NCI-H2081 treated with DMSO at 0.1 percent for 48 hours (cell line): ENCODE data around the gene PHLDA3.

Experiments
- DNase-seq: peaks from one replicate; lab custom pipeline; 2025; lab: John Stamatoyannopoulos, UW

PHLDA3 gene

DNA sequence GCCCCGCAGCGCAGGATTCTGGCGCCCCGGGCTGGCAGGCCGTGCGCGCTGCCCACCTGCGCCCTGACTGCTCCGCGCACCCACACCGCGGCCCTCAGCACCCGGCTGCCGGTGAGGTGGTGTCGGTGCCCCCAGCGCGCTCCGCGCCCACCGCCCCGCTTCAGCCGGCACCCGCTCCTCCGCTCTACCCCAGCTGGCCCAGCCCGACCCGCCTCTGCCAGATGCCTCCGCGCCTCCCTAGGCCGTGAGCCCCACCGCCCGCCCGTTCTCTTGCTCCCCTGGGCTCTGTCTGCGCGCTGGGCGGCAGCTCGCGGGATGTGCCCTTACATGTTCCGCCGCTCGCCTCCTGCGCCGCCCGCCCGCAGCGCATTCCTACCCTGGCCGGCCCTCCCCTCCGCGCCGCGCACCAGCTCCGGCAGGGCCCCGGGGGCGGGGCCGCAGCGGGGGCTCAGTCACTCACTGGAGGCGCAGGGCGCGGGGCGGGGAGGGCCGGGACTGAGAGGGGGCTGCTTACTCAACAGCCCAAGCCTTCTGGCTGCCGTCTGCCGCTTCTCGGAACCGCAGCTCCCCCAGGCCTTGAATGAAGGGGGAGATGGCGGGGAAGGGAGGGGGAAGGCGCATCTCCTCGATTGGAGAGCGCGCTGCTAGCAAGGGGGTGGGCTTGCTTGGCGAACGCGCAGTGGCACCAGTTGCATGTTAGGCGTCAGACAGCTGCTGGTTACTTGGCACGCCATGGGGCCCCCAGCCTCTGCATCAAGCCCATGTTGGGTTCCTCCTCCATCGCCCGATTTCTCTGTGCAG is at the start of gene PHLDA3:
Gene PHLDA3 (minus strand): TSS at position 345 of the 801 bp plus-strand sequence. CDS start 402 bp downstream, outside the sequence.
- DNase-seq = no peak

DNA sequence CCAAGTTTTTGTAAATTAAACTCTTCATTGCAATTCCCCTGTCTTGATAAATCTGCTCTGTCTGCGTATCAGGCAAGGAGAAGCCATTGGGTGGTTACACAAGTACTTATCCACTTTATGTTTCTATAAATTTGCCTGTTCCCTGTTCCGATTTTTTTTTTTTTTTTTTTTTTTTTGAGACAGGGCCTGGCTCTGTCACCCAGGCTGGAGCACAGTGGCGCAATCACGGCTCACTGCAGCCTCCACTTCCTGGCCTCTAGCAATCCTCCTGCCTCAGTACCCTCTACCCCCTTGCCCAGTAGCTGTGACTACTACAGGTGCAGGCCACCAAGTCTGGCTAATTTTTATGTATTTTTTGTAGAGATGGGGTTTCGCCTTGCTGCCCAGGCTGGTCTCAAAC is 49.1 kb upstream of the PHLDA3 start:
- no peak for DNase-seq

DNA sequence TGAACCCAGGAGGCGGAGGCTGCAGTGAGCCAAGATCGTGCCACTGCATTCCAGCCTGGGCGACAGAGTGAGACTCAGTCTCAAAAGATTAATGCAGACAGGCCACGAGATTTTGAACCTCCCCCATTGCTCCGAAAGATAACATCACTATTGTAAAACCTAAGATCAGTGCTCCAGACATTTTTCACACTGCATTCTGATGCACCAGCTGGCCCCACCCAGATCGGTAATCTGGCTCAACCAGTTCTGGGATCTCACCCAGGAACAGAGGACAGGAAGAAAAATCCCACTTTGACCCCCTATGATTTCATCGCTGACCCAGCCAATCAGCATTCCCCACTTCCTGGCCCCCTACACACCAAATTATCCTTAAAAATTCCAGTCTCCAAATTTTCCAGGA is 48.6 kb upstream of the PHLDA3 start:
- no peak for DNase-seq

GRCh38 chr1:201516511-201517127 is 47.6 kb upstream of the PHLDA3 start:
- no peak for DNase-seq

DNA sequence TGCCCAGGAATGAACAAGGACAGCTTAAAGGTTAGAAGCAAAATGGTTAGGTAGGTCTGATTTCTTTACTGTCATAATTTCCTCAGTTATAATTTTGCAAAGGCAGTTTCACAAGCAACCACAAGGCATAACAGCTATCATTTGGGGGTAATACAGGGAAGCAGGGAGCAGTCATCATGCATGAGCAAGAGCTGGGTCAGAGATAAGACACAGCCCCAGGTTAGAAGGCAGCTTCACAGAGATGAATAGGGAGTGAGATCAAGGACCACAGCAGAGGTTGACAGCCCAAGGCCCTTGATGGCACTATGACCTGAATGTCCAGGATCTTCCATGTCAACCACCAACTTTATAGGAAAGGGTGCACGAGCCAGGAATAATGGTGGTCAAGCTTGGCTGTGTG is 46.9 kb upstream of the PHLDA3 start:
- DNase-seq = no peak

DNA sequence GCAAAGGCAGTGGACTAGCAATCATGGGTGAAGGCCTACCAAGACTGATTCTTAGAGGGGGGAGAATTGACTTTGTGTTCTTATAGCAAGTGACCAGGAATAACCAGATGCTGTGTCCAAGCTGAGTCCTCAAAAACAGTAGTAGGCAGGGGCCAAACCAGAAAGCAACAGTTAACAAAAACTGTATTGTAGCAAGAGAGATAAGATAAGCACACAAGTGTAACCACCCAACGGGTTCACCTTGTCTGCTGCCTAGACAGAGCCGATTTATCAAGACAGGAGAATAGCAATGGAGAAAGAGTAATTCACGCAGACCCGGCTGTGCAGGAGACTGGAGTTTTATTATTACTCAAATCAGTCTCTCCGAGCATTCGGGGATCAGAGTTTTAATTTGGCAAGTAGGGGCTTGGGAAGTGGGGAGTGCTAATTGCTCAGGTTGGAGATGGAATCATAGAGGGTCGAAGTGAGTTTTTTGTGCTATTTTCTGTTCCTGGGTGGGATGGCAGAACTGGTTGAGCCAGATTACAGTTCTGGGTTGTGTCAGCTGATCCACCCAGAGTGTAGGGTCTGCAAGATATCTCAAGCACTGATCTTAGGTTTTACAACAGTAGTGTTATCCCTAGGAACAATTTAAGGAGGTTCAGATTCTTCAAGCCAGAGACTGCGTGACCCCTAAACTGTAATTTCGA is 46.2 kb upstream of the PHLDA3 start:
- no peak for DNase-seq

DNA sequence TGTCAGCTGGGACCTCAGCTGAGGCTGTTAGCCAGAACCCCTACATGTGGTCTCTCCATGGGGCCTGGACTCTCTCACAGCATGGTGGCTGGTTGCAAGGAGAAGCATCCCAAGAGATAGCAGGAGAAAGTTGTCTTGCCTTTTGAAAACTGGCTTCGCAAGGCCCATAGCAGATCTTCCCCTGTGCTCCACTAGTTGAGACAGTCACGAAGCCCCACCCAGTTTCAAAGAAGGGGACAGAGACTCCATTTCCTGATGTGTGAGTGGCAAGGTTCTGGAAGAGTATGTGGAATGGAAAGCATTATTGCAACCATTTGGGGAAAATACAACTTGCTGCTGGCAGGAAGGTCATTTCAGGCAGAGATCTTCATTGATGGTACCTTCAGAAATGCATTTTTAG is 45.5 kb upstream of the PHLDA3 start:
- DNase-seq = no peak

GRCh38 chr1:201513498-201514243 is 44.7 kb upstream of the PHLDA3 start:
- no peak for DNase-seq

GRCh38 chr1:201511941-201512539 is 43.1 kb upstream of the PHLDA3 start:
- DNase-seq = no peak

GRCh38 chr1:201511396-201511940 is 42.5 kb upstream of the PHLDA3 start:
- DNase-seq = no peak

- no peak for DNase-seq
These were observed 41.7 kb upstream of the PHLDA3 start for GRCh38 chr1:201510734-201511133.

DNA sequence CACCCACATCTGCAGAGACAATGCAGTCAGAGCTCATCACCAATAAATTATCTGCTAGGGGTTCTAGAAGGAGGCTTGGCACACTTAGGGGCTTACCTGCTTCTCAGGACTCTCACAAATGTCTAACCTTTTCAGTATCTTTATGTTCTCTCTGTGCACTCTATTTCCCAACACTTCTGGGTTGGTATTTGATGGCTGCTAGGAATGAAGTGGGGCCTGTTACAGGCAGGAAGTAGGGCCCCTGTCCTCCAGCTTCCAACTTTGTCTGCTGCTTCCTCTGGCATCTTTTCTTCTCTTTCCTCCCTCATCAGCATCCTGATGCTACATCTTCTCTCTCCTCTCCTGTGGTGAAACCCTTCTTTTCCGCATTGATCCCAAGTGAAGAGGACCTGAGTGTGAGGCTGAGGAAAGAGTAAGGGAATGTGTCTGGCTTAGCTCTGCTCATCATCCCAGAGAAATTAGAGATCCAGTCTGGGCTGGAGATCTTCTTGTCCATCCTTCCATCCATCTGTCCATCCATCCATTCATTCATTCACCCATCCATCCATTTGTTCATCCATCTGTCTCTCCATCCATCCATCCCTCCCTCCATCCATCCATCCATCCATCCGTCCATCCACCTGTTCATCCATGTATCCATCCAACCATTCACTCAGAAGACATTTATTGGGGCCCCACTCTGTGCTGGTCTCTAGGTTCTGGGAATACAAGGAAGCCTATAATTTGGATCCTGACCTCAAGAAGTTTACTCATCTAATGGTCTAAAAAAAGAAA is 40.8 kb upstream of the PHLDA3 start:
- no peak for DNase-seq

DNA sequence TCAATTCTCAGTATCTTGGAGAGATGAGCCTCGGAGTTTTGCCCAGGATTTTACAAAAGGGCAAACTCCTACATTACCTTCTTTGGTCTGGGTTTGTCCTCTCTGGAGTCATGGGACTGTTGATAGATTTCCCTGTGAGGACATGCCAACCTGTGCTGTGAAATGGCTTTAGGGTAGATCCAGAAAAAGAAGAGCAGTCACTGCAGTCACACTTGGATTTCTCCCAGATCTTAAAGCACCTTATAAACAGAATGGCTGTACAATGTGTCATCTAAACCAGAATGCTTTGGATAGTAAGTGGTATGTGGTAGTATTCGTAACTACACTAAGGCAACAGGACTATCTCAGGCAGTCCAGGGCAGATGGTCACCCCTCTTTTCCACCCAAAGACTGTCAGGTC is 39.8 kb upstream of the PHLDA3 start:
- DNase-seq = no peak

DNA sequence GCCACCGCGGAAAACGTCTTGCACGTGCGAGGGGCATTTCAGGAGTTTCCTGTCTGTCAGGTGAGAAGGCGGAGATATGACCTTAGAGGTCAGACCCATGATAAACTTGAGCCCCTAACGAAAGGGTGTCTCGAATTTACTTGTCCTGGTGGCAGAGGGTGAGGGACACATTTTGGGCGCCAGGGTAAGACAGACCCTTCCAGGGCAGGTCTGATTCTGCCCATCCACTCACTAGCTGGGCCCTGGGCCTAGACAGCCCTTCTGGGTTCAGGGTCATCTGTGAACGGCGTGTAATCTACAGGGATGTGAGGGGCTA is 38.3 kb upstream of the PHLDA3 start:
- DNase-seq = no peak

GRCh38 chr1:201506557-201507359 is 37.8 kb upstream of the PHLDA3 start, which contains the start of gene CSRP1:
CSRP1 (minus strand) TSS chr1:201507123; CDS start chr1:201496303, 10,820 bp downstream.
- DNase-seq = peak; percentile 46

GRCh38 chr1:201506092-201506491 is 37.1 kb upstream of the PHLDA3 start:
- DNase-seq = no peak

GRCh38 chr1:201505503-201505890 is 36.5 kb upstream of the PHLDA3 start:
- DNase-seq = peak; percentile 33

- DNase-seq = peak; percentile 32
These were observed 36.0 kb upstream of the PHLDA3 start for GRCh38 chr1:201504799-201505502.

GRCh38 chr1:201504179-201504631 is 35.2 kb upstream of the PHLDA3 start:
- no peak for DNase-seq
